HG03159 (cell line): Measurements from ENCODE around the gene SNAPC4.

ENCODE experiments used
- ATAC-seq: cut with Tn5 transposase; IDR thresholded peaks from one replicate; pipeline ENCODE4 v1.9.1; 2021; ENCODE audit warnings: mild to moderate bottlenecking, moderate library complexity; ENCODE audit not compliant: unreplicated experiment

The SNAPC4 gene

GRCh38 chr9:136393531-136393930 is 6.4 kb downstream of the SNAPC4 start:
- ATAC-seq: no peak

GRCh38 chr9:136392538-136393449 is 7.2 kb downstream of the SNAPC4 start:
- ATAC-seq: no peak

- ATAC-seq: no peak
Observed at GRCh38 chr9:136391737-136392537, 8.0 kb downstream of the SNAPC4 start.

- no peak for ATAC-seq
Observed at GRCh38 chr9:136389396-136389795, 10.6 kb downstream of the SNAPC4 start.

GRCh38 chr9:136387217-136387616 is 12.8 kb downstream of the SNAPC4 start:
- no peak for ATAC-seq

GRCh38 chr9:136386018-136386417 is 14.0 kb downstream of the SNAPC4 start:
- no peak for ATAC-seq

GRCh38 chr9:136385015-136385414 is 15.0 kb downstream of the SNAPC4 start:
- no peak for ATAC-seq

GRCh38 chr9:136383436-136383835 is 16.5 kb downstream of the SNAPC4 start:
- ATAC-seq: no peak

- no peak for ATAC-seq
Observed at GRCh38 chr9:136381966-136382513, 17.9 kb downstream of the SNAPC4 start.

- ATAC-seq: no peak
Observed at GRCh38 chr9:136381311-136381710, 18.7 kb downstream of the SNAPC4 start.

GRCh38 chr9:136380381-136380780 is 19.6 kb downstream of the SNAPC4 start:
- ATAC-seq: no peak

- ATAC-seq: no peak
Observed at GRCh38 chr9:136379891-136380290, 20.1 kb downstream of the SNAPC4 start.

GRCh38 chr9:136379401-136379800 is 20.6 kb downstream of the SNAPC4 start:
- no peak for ATAC-seq

GRCh38 chr9:136379003-136379287 is 21.0 kb downstream of the SNAPC4 start:
- ATAC-seq: no peak

GRCh38 chr9:136378170-136379002 is 21.6 kb downstream of the SNAPC4 start:
- no peak for ATAC-seq

GRCh38 chr9:136377341-136378169 is 22.4 kb downstream of the SNAPC4 start:
- no peak for ATAC-seq

- no peak for ATAC-seq
Observed at GRCh38 chr9:136376457-136376856, 23.5 kb downstream of the SNAPC4 start.

- no peak for ATAC-seq
Observed at GRCh38 chr9:136375096-136375495, 24.9 kb downstream of the SNAPC4 start.

GRCh38 chr9:136374183-136374575 is 25.8 kb downstream of the SNAPC4 start:
- no peak for ATAC-seq
